SW480 (cell line): Measurements from ENCODE around the gene EPM2A.

ENCODE experiments used
- DNase-seq: peaks from one replicate; pipeline ENCODE4 v3.0.0-alpha.2; 2016; ENCODE audit warnings: low spot score

The EPM2A gene

DNA sequence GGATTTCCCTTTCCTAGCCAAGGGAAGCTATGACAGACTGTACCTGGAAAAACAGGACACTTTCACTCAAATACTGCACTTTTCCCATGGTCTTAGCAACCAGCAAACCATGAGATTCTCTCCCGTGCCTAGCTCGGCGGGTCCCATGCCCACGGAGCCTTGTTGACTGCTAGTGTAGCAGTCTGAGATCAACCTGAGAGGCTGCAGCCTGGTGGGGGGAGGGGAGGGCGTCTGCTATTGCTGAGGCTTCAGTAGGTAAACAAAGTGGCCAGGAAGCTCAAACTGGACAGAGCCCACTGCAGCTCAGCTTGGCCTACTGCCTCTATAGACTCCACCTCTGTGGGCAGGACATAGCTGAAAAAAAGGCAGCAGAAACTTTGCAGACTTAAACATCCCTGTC lies 61.8 kb downstream of the EPM2A start:
- DNase-seq, result no peak

GRCh38 chr6:145670311-145670710 lies 65.0 kb downstream of the EPM2A start:
- DNase-seq, result no peak

DNA sequence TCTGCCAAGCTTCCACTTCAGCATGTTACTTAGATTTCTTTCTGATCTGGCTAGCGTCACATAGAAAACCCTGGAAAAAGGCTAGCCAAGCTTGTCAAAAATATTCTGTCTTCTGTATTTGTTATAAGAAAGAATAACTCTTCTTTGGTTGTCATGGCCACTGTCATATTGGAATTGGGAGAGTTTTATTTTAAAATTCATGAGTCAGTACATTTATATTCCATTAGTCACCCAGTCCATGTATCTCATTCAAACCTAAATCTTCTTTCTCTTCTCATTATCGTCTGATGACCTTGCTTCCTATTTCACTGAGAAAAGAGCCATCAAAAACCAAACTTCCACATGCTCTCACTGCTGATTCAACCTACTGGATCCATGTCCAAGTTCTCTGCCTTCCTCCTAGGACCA lies 65.7 kb downstream of the EPM2A start:
- DNase-seq, result no peak

DNA sequence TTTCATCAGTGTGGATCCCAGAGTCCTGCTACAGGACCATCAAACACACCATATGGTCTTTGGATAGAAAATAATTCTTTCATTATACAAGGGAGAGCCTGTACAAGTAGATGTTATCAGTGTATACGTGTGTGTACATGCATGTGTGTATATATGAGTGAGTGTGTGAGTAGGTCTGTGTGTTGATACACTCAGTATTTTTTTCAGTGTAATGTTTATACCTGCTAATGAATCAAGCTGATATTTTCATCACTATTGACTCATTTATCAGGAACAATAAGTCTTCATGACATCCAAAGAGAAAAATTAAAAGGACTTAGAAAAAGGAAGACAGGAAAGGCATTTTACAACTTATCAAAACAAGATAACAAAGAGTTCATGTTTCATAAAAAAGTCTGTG lies 66.5 kb downstream of the EPM2A start:
- no peak for DNase-seq

- no peak for DNase-seq
Observed at GRCh38 chr6:145660676-145661075, 74.6 kb downstream of the EPM2A start.

DNA sequence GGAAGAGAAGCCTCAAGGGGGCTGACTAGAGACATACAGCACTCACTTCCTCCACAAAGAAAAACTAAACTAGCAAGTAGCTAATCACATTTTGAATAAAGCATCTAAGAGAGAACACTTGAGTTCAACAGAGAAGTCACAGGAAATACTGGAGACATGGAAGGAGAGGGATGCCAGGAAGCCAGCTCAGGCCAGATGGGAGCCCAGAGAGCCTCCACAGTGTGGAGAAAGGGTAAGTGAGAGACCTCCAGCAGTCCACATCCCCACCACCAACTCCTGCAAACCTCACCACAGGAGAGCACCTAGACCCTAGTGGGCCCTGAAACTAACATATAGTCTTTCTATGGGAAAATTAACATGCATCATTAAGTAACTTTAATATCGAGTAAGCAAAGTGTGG lies 79.2 kb downstream of the EPM2A start:
- DNase-seq, result no peak

GRCh38 chr6:145652572-145652971 lies 82.7 kb downstream of the EPM2A start:
- no peak for DNase-seq

DNA sequence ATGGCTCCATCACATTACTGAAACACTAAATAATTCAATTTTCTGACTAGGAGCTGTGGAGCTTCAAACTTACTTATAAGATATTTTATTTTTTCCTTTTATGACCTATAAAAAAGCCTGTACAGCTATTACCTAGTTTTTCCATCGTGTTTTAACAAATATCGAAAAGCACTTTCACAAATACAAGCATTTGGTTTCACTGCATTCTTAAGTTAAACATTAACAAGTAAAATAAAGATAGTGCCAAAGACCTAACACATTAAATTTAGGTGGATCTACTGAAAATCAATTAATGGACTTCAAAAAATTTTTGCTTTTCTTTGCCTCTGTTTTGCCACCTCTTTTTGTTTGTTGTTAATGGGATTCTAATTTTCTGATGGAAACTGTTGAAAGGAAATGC lies 83.3 kb downstream of the EPM2A start:
- DNase-seq, result no peak

- DNase-seq, result no peak
Observed at GRCh38 chr6:145648149-145648548, 87.2 kb downstream of the EPM2A start.

DNA sequence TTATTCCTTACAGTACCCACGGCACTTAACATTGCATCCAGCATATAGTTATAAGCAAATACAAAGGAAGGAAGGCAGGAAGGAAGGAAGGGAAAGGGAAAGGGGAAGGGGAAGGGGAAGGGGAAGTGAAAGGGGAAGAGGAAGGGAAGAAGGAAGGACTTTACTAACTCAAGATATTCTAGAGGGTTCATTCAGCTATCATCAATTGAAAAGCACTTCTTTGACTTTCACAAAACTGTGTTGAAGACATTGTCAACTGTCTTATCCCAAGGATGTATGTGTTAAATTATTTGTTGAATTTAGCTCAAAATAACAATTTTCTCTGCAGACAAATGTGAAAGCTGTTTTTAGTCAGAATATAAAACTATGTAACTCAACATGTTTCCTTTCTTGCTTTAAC lies 87.7 kb downstream of the EPM2A start:
- no peak for DNase-seq

DNA sequence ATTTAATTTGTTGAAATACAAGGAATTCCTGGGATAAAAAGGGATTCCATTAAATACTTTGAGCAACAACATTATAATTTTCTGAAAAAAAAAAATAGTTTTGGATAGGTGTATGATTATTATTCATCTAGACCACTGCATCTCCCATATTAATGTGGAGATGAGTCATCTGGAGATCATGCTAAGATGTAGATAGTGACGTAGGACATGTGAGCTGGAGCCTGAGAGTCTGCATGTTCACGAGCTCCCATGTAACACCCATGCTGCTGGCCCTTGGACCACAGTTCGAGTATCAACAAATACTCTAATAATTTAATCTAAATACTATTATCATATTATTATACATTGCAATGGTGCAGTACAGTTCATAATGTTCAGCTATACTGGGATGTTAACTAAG lies 91.6 kb downstream of the EPM2A start:
- no peak for DNase-seq

DNA sequence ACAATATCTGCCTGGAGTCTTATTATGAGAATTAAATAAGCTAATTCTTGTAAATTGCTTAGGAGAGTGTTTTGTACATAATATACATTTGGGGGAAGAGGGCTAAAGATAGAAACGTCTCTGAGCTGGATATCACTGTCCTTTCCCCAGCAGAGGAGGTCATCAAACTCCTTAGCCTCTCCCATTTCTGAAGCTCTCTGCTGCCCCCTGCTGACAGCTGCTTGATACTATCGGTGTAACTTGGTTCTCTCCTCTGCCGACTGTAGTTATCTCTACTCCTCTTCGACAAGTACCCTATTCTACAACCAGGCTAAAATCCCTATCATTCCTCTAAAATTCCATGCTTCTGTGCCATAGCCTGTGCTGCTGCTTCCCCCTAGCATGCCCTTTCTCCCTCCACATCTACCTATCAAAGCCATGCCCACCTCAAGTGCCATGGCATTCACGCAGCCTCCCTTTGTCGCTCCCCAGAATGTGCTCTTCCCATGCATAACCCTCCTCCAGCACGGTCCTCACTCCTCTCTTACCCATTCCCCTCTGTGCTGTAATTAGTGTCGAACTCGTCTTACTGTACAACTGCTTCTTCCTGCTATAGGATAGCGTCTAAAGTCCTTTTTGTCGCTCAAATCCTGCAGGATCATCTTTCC lies 101.2 kb downstream of the EPM2A start:
- peak; percentile 61 for DNase-seq

DNA sequence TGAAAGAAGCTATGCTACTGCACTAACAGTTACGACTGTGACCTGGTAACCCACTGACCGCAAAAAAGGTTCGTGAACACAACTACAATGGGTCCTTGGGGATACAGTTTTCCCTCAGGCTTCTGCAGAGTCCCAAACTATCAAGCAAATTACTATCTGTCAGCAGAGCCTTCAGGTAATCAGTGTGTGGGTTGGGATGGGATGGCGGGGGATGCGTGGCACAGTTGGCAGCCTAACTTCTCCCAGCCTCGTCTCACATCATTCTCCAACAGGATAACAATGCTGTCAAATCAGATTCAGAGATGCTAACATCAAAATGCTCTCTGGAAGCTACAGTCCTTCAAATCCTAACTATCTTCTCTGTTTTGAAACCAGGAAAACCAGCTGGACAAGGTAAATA lies 102.3 kb downstream of the EPM2A start:
- no peak for DNase-seq

DNA sequence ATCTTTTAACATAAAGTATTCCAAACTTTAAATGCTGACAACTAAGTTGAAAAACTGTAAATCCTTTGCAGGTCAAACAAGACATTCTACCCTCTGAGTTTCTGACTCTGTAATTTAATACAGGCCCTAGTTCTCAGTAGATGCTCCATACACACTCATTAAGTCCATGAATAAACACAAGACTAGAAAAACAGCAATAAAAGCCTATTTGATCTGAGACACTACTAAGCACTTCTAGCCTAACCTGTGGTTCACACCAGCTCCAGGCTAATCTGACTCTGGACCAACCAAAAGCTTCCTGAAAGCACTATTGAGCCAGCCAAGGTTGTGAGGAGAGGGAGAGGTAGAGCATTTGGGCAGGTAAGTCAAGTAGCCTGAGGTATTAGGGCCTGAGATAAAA lies 103.9 kb downstream of the EPM2A start:
- no peak for DNase-seq

DNA sequence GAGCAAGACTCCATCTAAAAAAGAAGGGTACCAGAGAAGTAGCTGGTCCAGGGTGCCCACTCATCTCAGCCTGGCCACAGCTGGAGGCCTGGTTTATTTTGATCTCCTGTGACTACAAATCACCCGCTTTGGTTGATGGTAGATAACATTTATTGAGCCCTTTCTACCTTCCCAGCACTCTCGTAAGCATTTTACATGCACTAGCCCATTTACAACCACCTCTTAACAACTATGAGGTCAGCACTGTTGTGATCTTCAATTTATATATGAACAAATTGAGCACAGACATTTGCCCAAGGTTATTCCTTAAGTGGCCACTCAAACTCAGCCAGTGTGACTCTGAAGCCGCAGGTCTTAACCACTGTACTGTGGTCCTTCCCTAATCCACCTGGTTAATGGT lies 104.7 kb downstream of the EPM2A start:
- DNase-seq, result no peak

GRCh38 chr6:145629478-145629877 lies 105.8 kb downstream of the EPM2A start:
- no peak for DNase-seq

- DNase-seq, result no peak
Observed at GRCh38 chr6:145627451-145627850, 107.9 kb downstream of the EPM2A start.

- no peak for DNase-seq
Observed at GRCh38 chr6:145626857-145627256, 108.5 kb downstream of the EPM2A start.

DNA sequence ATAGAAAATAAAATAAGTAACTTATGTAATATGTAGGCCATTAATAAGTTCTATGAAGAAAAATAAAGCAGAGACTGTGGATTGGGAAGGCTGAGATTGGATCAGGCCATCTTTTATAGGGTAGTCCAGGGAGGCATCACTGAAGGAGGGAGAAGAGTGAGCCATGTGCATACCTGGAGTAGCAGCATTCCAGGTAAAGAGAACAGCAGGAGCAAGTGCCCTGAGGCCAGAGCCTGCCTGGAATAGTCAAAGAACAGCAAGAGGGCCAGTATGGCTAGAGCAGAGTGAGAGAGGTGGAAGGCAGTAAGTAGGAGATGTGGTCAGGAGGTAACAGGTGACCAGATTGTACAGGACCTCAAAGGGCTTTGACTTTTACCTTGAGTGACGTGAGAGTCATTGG lies 112.1 kb downstream of the EPM2A start:
- DNase-seq, result no peak

- no peak for DNase-seq
Observed at GRCh38 chr6:145621776-145622175, 113.5 kb downstream of the EPM2A start.

- no peak for DNase-seq
Observed at GRCh38 chr6:145620088-145620487, 115.2 kb downstream of the EPM2A start.

GRCh38 chr6:145609521-145609920 lies 125.8 kb downstream of the EPM2A start:
- no peak for DNase-seq

GRCh38 chr6:145608850-145609249 lies 126.5 kb downstream of the EPM2A start:
- no peak for DNase-seq

DNA sequence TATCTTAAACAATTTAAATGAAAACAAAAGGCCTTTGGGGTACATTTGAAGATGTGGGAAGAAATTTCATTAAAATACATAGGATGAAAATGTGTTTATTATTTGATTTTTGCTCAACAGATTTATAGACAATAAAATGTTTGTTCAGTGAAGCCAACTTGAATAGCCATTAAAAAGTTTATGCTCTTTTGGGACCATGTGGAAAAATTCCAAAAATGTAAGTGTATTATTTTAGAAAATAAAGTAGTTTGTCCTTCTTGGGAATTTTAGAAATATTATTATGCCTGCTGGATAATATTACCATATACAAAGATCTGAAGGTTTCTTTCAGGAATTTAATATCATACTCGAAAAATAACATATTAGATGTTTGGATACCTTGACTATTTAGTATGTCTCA lies 131.3 kb downstream of the EPM2A start:
- no peak for DNase-seq

- no peak for DNase-seq
Observed at GRCh38 chr6:145603424-145603833, 131.9 kb downstream of the EPM2A start.
